ENCODE measurements around the gene SKI. TPM values are rescaled to one million over a fixed set of nuclear protein-coding genes. Genes with fewer than 3 reads are reported as not detected.
"Not testable (repeated sequence)": the region's sequence is repeated elsewhere in the genome, so short reads cannot be mapped to it uniquely, and the experiment has no call there.

SKI gene
- total RNA-seq, 2 donors from 2014 or later = 46.2 to 114 TPM

DNA sequence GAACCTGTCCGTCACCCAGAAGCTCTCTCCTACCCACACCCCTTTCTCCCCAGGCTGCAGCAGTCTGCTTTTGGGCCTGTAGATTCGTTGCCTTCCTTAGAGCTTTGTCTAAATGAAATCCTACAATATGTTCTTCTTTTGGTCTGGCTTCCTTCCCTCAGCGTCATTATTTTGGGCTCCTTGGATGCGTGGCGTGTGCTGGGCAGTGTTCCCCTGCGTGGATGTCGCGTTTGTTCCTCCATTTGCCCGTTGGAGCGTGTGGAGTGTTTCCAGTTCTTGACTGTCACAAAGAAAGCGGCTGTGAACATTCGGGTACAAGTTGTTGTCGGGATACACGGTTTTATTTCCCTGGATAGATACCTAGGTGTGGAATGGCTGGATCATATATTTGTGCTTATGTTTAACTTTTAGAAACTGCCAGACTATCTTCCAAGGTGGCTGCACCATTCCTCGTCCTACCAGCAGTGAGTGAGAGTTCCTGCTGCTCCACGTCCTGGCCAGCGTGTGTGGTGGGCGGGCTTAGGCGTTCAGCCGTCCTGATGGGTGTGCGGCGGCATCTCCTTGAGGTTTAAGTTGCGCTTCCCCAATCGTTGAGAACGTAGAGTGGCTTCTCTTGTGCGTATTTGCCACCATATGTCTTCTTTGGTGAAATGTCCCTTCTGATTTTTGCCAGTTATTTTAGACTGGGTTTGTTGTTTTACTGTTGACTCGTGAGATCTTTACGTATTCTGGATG is 31.7 kb downstream of the SKI start:
- no peaks in the 10 kb centered on the region for H3K36me3 ChIP-seq
- H3K4me3 ChIP-seq = no peak overlapping the region
- intact Hi-C loops (cut with DNase I) = no loop called here
- H3K27me3 ChIP-seq (replicated peaks; ENCODE audit: insufficient read depth) = no peaks in the 10 kb centered on the region
- 70% methylated on average over 28 of the region's 28 CpGs for WGBS
- peaks cover 14% of the 10 kb centered on the region for H3K4me1 ChIP-seq (replicated peaks)
- H3K27ac ChIP-seq = no peak overlapping the region
- DNase-seq (ENCODE audit: low spot score) = no peak
- H3K9me3 ChIP-seq = no peaks in the 10 kb centered on the region
- TF ChIP-seq CTCF (IDR thresholded peaks at IDR 0.05) = no peak
- no peak for TF ChIP-seq POLR2A (IDR thresholded peaks at IDR 0.05)
- TF ChIP-seq POLR2AphosphoS5 (IDR thresholded peaks at IDR 0.05) = no peak

- H3K36me3 ChIP-seq; H3K9me3 ChIP-seq; DNase-seq (ENCODE audit: low spot score); H3K27ac ChIP-seq; intact Hi-C loops (cut with DNase I); H3K27me3 ChIP-seq (replicated peaks; ENCODE audit: insufficient read depth); H3K4me3 ChIP-seq: not testable (repeated sequence)
- H3K4me1 ChIP-seq (replicated peaks) = peaks cover 12% of the 10 kb centered on the region
- WGBS = 95% methylated on average over 7 of the region's 7 CpGs
Measured at GRCh38 chr1:2260470-2260869, 32.4 kb downstream of the SKI start.

DNA sequence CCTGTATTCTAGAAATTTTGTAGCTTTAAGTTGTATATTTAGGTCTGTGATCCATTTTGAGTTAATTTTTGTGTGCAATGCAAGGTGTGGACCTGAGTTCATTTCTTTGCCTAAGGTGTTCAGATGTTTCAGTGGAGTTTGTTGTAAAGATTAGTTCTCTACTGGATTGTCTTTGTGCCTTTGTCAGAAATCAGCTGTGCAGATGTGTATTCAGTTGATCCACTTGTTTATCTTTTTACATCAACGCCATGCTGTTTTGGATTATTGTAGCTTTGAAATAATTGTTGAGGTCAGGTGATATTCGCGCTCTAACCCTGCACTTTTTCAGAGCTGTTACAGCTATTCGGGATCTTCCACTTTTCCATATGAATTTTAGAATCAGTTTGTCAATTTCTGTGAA is 32.8 kb downstream of the SKI start:
- H3K9me3 ChIP-seq = no peaks in the 10 kb centered on the region
- TF ChIP-seq CTCF (IDR thresholded peaks at IDR 0.05) (no peak), POLR2A (IDR thresholded peaks at IDR 0.05) (no peak), POLR2AphosphoS5 (IDR thresholded peaks at IDR 0.05) (no peak)
- no peaks in the 10 kb centered on the region for H3K36me3 ChIP-seq
- DNase-seq (ENCODE audit: low spot score) = no peak
- intact Hi-C loops (cut with DNase I) = no loop called here
- no peak overlapping the region for H3K4me3 ChIP-seq
- H3K27me3 ChIP-seq (replicated peaks; ENCODE audit: insufficient read depth) = no peaks in the 10 kb centered on the region
- WGBS = 88% methylated on average over 4 of the region's 4 CpGs
- peaks cover 12% of the 10 kb centered on the region for H3K4me1 ChIP-seq (replicated peaks)
- H3K27ac ChIP-seq = no peak overlapping the region

- H3K27ac ChIP-seq; intact Hi-C loops (cut with DNase I); H3K9me3 ChIP-seq; H3K27me3 ChIP-seq (replicated peaks; ENCODE audit: insufficient read depth); H3K36me3 ChIP-seq; DNase-seq (ENCODE audit: low spot score); H3K4me3 ChIP-seq: not testable (repeated sequence)
- 86% methylated on average over 25 of the region's 25 CpGs for WGBS
- H3K4me1 ChIP-seq (replicated peaks) = peaks cover 12% of the 10 kb centered on the region
Measured at GRCh38 chr1:2261476-2262395, 33.6 kb downstream of the SKI start.

DNA sequence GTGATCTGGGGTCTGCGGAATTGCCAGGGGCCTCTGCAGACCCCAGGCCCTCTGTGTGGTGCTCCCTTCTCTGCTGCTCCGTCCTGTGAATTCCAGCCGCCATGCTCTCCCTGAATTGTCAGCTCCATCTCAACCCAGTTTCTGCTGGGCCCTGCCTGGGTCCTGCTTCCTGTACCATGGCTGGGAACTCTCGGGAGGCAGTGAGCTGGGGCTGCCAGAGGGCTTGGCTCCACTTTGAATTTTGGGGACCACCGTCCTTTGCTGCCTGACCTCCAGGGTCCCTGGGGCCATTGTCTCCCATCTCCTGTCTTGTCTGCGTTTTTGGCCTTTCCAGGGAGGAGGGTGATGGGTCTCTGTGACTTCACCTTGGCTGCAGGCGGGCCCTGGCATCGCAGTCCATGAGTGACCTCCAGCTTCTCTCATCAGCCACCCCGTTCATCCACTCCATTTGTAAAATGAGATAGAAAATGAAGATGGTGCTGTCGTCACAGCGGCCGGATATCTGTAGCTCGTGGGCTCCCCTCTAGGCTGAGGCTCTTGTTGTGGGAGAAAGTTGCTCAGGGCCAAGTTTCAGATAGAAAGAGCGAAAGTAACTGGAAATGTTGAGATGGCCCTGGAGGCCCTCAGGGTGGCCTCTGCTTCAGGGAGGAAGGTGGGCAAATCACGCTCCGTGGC is 38.3 kb downstream of the SKI start:
- no peak overlapping the region for H3K27ac ChIP-seq

More for the DNA sequence above, 38.3 kb downstream of the SKI start:
- DNase-seq (ENCODE audit: low spot score) = no peak
- Histone ChIP-seq H3K4me3 (no peak overlapping the region), H3K4me1 (replicated peaks) (no peaks in the 10 kb centered on the region), H3K9me3 (no peaks in the 10 kb centered on the region), H3K27me3 (replicated peaks; ENCODE audit: insufficient read depth) (no peaks in the 10 kb centered on the region), H3K36me3 (no peaks in the 10 kb centered on the region)
- TF ChIP-seq POLR2AphosphoS5 (IDR thresholded peaks at IDR 0.05) (no peak), POLR2A (IDR thresholded peaks at IDR 0.05) (no peak), CTCF (IDR thresholded peaks at IDR 0.05) (no peak)
- intact Hi-C loops (cut with DNase I) = no loop called here
- 86% methylated on average over 16 of the region's 16 CpGs for WGBS

Data from prostate gland (tissue), 2 donors.